ENCODE results near the gene SH3RF3. TPM values are rescaled to one million over a fixed set of nuclear protein-coding genes. Genes with fewer than 3 reads are reported as not detected.

Gene SH3RF3
- total RNA-seq, 1 experiment from 2014 or later, result 4.9 TPM

GRCh38 chr2:109403841-109404201 lies 274.8 kb downstream of the SH3RF3 start:
- Histone ChIP-seq H3K36me3 (ENCODE audit: control insufficient read depth, insufficient read depth, low read length) (no peaks in the 10 kb centered on the region), H3K4me1 (ENCODE audit: control insufficient read depth, insufficient read depth, low read length) (no peaks in the 10 kb centered on the region; the same call in 1 of the 2 replicates), H3K9me3 (ENCODE audit: control insufficient read depth, insufficient read depth, low read depth, low read length) (no peaks in the 10 kb centered on the region), H3K27me3 (ENCODE audit: control insufficient read depth, insufficient read depth, low read length) (no peaks in the 10 kb centered on the region), H3K27ac (ENCODE audit: low read length) (no peak overlapping the region), H3K4me3 (ENCODE audit: low read depth in 2 of 2, low read length in 2 of 2) (no peak overlapping the region)
- in situ Hi-C loops (cut with HindIII; ENCODE audit: low pct_unique_long_range_greater_than_20kb, low sequenced_read_pairs), result no loop called here
- POLR2A ChIA-PET, result no interaction called here
- DNase-seq (ENCODE audit: low read depth, low spot score), result no peak
- intact Hi-C loops (cut with micrococcal nuclease; ENCODE audit: unreplicated experiment), result no loop called here
- CTCF ChIA-PET, result no interaction called here
- no TSS peak for BruUV-seq (replicated peaks)
- TF ChIP-seq TCF7L2 (IDR thresholded peaks at IDR 0.05; ENCODE audit: low read depth, low read length) (no peak), POLR2AphosphoS5 (IDR thresholded peaks at IDR 0.05; ENCODE audit: low read depth, low read length) (no peak), CTCF (IDR thresholded peaks at IDR 0.05) (no peak), REST (IDR thresholded peaks at IDR 0.05; ENCODE audit: insufficient read depth in 1 of 2, low read depth in 2 of 2, low read length in 1 of 2) (no peak)
- ATAC-seq, result 0 out of 2 replicates have a peak, but pooled peaks have one; percentile 41

- no peak overlapping the region for H3K27ac ChIP-seq (ENCODE audit: low read length)
- DNase-seq (ENCODE audit: low read depth, low spot score) (no peak), ATAC-seq (no peak)
- H3K36me3 ChIP-seq (ENCODE audit: control insufficient read depth, insufficient read depth, low read length), result no peaks in the 10 kb centered on the region
- H3K9me3 ChIP-seq (ENCODE audit: control insufficient read depth, insufficient read depth, low read depth, low read length), result no peaks in the 10 kb centered on the region
- peak; percentile 64 to 68; a peak in 2 of 4 replicates for TF ChIP-seq REST (IDR thresholded peaks at IDR 0.05; ENCODE audit: insufficient read depth in 1 of 2, low read depth in 2 of 2, low read length in 1 of 2)
- TF ChIP-seq TCF7L2 (IDR thresholded peaks at IDR 0.05; ENCODE audit: low read depth, low read length), result no peak
- H3K4me3 ChIP-seq (ENCODE audit: low read depth in 2 of 2, low read length in 2 of 2), result no peak overlapping the region
- in situ Hi-C loops (cut with HindIII; ENCODE audit: low pct_unique_long_range_greater_than_20kb, low sequenced_read_pairs) (no loop called here), intact Hi-C loops (cut with micrococcal nuclease; ENCODE audit: unreplicated experiment) (no loop called here)
- POLR2A ChIA-PET, result no interaction called here
- no TSS peak for BruUV-seq (replicated peaks)
- CTCF ChIA-PET, result no interaction called here
- no peaks in the 10 kb centered on the region for H3K27me3 ChIP-seq (ENCODE audit: control insufficient read depth, insufficient read depth, low read length)
- H3K4me1 ChIP-seq (ENCODE audit: control insufficient read depth, insufficient read depth, low read length), result no peaks in the 10 kb centered on the region
Measured at GRCh38 chr2:109404681-109405080, 275.7 kb downstream of the SH3RF3 start.

Data from Panc1 (cell line).